Left lung (tissue), 10 donors: ENCODE measurements around the gene COL5A1. TPM values are rescaled to one million over a fixed set of nuclear protein-coding genes. Genes with fewer than 3 reads are reported as not detected.

Experiments used
- ATAC-seq: fragments of 200-7000 bp; cut with Tn5 transposase; one replicate; pipeline ENCODE4 v1.9.1; 2020; ENCODE audit warnings: moderate library complexity
- DNase-seq, 4 donors: peaks; one replicate each; pipeline ENCODE4 v3.0.0-alpha.2; 2013 to 2020
- H3K27ac ChIP-seq, 2 donors: fragments of 200-600 bp; sonication (generic) in 1 of 2; one replicate each; pipeline versions ENCODE4 v1.5.0 to v1.8.0; 2020 to 2021
- H3K27me3 ChIP-seq, 2 donors: fragments of 200-600 bp; sonication (generic) in 1 of 2; one replicate each; pipeline versions ENCODE4 v1.5.0 to v1.8.0; 2020 to 2021
- H3K36me3 ChIP-seq, 2 donors: fragments of 200-600 bp; sonication (generic) in 1 of 2; one replicate each; pipeline versions ENCODE4 v1.5.0 to v1.8.0; 2020 to 2021
- H3K4me1 ChIP-seq, 2 donors: fragments of 200-600 bp; one replicate each; pipeline ENCODE4 v1.8.0; 2021
- H3K4me3 ChIP-seq, 2 donors: fragments of 200-600 bp; sonication (generic) in 1 of 2; one replicate each; pipeline versions ENCODE4 v1.5.0 to v1.8.0; 2020 to 2021; ENCODE audit warnings: mild to moderate bottlenecking in 1 of 2
- H3K9me3 ChIP-seq, 2 donors: fragments of 200-600 bp; sonication (generic) in 1 of 2; one replicate each; pipeline versions ENCODE4 v1.5.0 to v1.8.0; 2020 to 2021
- intact Hi-C, 2 donors: fragments of 100-400 bp; cut with DNase I; formaldehyde crosslinking; loops; one replicate each; pipeline versions ENCODE4 v1.11.2 to v1.14.2; 2022
- polyA plus RNA-seq, 6 donors: library from polyadenylated mRNA; unstranded; fragments of 120-200 nt; gene quantifications; one replicate each; pipeline ENCODE4 v1.2.1, GENCODE V29; 2013; ENCODE audit not compliant: insufficient read length in 6 of 6
- total RNA-seq, 2 donors: library from RNA; stranded (reverse); fragmentation: NEBNext Ultra II Directional; extraction: Animal tissue kit (Norgen Biotek cat#: 25700); gene quantifications; one replicate each; pipeline ENCODE4 v1.2.1, GENCODE V29; 2021
- TF ChIP-seq, protein P1 (sequence below), 2 donors: fragments of 200-600 bp; sonication (generic) in 1 of 2; IDR thresholded peaks; one replicate each; pipeline versions ENCODE4 v1.5.0 to v1.8.0; 2021; ENCODE audit warnings: antibody characterized with exemption in 2 of 2
- donor health status: DM: no; HTN: yes; CAD: no.
- donor health status: DM: no; HTN: no; CAD: no.

The COL5A1 gene
- total and polyA plus RNA-seq, 8 donors = 168 to 357 (median 213) TPM

DNA sequence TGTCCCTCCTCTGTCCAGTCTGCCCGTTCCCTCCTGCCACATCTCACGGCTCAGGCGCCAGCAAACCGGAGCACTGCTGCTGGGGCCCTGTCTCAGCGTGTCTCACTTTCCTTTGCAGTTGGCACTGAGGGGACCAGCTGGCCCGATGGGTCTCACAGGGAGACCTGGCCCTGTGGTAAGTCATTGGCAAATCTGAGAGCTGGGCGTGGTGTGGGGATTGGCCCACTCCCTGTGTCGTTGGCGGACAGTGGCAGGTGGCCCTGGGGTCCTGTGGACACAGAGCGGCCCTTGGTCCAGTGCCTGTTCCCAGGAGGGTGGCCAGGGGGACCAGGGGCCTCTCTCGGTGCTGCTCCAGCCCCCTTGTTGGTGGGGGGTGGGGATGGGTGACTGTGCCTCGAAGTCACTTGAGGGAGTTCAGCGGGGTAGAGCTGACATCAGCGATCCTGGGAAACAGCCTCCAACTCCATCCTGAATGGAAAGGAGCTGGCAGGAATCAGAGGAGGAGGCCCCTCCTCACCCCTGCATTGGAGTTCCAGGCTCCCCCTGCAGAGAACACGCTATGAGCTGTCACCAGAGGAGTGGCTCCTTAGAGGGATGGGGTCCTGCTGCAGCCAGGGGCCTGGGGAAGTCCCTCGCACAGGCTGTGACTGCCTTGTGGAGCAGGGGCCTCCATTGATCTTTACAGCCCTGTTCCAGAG, 111.0 kb downstream of the COL5A1 start:
- DNase-seq (no peak), ATAC-seq (no peak)
- Histone ChIP-seq H3K27ac (no peak overlapping the region), H3K9me3 (no peaks in the 10 kb centered on the region), H3K4me1 (no peaks in the 10 kb centered on the region), H3K36me3 (peaks cover 0 to 1% of the 10 kb centered on the region in 2 donors), H3K27me3 (no peaks in the 10 kb centered on the region), H3K4me3 (no peak overlapping the region)
- TF ChIP-seq, protein P1, sequence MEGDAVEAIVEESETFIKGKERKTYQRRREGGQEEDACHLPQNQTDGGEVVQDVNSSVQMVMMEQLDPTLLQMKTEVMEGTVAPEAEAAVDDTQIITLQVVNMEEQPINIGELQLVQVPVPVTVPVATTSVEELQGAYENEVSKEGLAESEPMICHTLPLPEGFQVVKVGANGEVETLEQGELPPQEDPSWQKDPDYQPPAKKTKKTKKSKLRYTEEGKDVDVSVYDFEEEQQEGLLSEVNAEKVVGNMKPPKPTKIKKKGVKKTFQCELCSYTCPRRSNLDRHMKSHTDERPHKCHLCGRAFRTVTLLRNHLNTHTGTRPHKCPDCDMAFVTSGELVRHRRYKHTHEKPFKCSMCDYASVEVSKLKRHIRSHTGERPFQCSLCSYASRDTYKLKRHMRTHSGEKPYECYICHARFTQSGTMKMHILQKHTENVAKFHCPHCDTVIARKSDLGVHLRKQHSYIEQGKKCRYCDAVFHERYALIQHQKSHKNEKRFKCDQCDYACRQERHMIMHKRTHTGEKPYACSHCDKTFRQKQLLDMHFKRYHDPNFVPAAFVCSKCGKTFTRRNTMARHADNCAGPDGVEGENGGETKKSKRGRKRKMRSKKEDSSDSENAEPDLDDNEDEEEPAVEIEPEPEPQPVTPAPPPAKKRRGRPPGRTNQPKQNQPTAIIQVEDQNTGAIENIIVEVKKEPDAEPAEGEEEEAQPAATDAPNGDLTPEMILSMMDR (IDR thresholded peaks at IDR 0.05) = no peak
- intact Hi-C loops = no loop called here

DNA sequence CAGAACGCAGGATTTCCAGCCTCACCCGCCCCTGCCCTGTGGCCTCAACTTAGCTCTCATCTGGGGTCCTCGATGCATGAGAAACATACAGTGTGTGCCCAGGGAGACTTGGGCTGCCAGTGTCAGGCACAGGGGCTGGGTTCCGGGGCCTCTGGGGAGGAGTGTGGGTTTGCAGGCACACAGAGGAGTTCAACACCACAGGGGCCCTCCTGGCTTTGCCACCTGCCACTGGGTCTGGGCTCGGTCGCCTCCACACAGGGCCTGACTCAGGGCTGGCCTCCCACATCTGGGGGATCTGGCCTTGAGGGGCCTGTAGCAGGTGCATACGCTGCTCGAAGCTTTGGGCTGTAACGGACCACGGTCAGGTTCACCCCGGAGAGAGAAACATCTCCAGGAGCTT, 111.6 kb downstream of the COL5A1 start:
- DNase-seq (no peak), ATAC-seq (no peak)
- H3K36me3 ChIP-seq = peaks cover 0 to 4% of the 10 kb centered on the region in 2 donors
- no peaks in the 10 kb centered on the region for H3K9me3 ChIP-seq
- TF ChIP-seq, protein P1 (IDR thresholded peaks at IDR 0.05) = no peak
- no peak overlapping the region for H3K4me3 ChIP-seq
- no peaks in the 10 kb centered on the region for H3K4me1 ChIP-seq
- no peak overlapping the region for H3K27ac ChIP-seq
- H3K27me3 ChIP-seq = no peaks in the 10 kb centered on the region
- intact Hi-C loops = no loop called here

DNA sequence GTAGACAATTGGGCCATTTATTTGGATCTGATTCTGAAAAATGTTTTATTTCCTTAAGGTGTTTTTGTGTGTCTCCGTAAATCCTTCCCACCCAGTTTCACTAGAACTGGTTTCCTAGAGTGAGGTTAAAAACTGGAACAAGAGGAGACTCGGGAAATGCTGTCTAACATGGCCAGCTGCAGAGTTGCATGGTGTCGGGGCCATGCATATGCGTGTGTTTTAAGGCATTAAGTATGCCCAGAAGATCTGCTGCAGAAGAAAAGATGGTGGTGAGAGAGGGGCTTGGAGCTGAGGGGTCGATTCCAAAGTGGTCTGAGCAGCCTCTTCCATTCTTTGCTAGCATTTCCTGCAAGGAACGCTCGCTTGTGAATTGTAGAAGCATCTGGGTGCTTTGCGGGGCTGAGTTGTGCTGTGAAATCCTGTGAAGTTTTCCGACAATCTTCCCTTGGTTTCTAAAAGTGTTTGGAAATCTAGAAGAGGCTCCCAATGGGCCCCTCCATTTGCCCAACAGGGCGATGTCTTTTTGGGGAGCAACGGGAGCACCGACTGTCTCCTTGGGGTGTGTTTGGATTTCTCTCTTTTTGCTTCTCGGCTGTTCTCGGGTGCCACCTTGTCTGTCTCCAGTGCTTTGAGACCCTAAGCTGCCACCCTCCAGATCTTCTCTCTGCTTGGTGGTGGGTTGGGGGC, 113.8 kb downstream of the COL5A1 start:
- Histone ChIP-seq H3K4me1 (no peaks in the 10 kb centered on the region), H3K27me3 (no peaks in the 10 kb centered on the region), H3K27ac (no peak overlapping the region), H3K9me3 (no peaks in the 10 kb centered on the region), H3K4me3 (no peak overlapping the region), H3K36me3 (peaks cover 0 to 4% of the 10 kb centered on the region in 2 donors)
- ATAC-seq (no peak), DNase-seq (no peak)
- TF ChIP-seq, protein P1 (IDR thresholded peaks at IDR 0.05) = no peak
- intact Hi-C loops = no loop called here

DNA sequence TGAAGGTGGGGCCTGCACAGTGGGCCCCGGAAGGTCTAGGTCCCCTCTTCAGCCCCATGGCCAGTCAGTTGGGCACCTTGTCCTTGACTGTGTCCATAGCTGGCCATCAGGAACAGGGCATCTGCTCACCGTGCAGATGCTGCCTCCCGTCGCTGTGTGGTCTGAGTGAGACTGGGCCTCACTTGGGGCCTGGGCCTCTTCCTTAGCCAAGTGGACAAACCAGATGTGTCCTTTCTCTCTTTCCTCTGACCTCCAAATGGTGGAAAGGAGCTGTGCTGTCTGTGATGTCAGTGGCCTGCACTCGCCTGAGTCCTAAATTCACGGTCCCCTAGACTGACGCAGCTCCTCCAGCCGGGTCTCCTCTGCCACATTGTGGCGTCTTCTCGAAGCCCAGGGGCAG, 114.5 kb downstream of the COL5A1 start:
- H3K27me3 ChIP-seq = no peaks in the 10 kb centered on the region
- DNase-seq (no peak), ATAC-seq (no peak)
- no peaks in the 10 kb centered on the region for H3K9me3 ChIP-seq
- H3K4me3 ChIP-seq = no peak overlapping the region
- peaks cover 0 to 4% of the 10 kb centered on the region in 2 donors for H3K36me3 ChIP-seq
- intact Hi-C loops = no loop called here
- TF ChIP-seq, protein P1 (IDR thresholded peaks at IDR 0.05) = no peak
- H3K4me1 ChIP-seq = no peaks in the 10 kb centered on the region
- H3K27ac ChIP-seq = no peak overlapping the region

DNA sequence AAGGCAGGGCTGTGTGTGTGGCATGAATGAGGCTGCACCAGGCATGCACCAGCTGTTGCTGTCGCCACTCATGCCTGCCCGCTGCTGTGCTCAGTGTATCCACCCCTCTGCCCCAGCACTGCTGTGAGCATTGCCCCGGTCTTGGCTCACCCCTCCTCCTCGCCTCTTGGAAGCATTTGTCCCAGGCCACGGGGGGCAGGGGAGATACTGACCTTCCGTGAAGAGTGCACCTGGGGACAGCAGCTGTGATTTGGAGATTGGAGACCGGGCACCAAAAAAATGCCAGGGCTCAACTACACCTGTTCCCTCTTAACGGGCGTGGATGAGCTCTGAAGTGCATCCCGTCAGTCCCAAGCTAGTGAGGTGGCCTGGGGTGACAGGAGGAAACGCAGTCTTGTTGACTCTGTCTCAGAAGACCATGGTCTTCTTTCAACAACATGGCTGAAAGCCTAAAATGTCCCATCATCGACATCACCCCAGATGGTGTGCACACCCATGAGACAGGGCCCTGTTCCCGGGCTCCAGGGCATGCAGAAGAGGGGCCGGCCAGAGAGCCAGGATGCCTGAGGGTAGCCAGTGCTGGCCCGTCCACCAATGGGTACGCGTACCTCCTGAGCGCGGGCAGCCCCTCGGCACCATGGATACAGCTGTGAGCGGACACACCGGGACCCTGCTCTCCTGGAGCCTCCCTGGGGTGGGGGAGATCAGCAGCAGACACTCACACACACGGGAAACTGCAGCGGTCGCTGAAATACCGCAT, 115.8 kb downstream of the COL5A1 start:
- no peaks in the 10 kb centered on the region for H3K9me3 ChIP-seq
- ATAC-seq = no peak
- TF ChIP-seq, protein P1 (IDR thresholded peaks at IDR 0.05) = no peak
- H3K4me1 ChIP-seq = no peaks in the 10 kb centered on the region
- intact Hi-C loops = no loop called here
- peaks cover 0 to 16% of the 10 kb centered on the region in 2 donors for H3K36me3 ChIP-seq
- H3K27me3 ChIP-seq = no peaks in the 10 kb centered on the region
- no peak overlapping the region for H3K27ac ChIP-seq
- H3K4me3 ChIP-seq = no peak overlapping the region
- DNase-seq = no peak
